SK-N-SH treated with all-trans-retinoic acid at 6 μM for 48 hours (cell line): ENCODE measurements around the gene RPTN.

Experiments
- ARNTL ChIP-seq: fragments of 450-650 bp; formaldehyde crosslinking; IDR thresholded peaks from 2 replicates; pipeline ENCODE4 v1.5.0; 2020; ENCODE audit warnings: low read depth, mild to moderate bottlenecking, moderate library complexity, borderline replicate concordance
- CREB5 ChIP-seq: fragments of 250-450 bp; sonication (Bioruptor Pico); IDR thresholded peaks from 2 replicates; pipeline ENCODE4 v1.5.1; 2020; ENCODE audit warnings: low read depth, mild to moderate bottlenecking, moderate library complexity
- ESRRG ChIP-seq: fragments of 250-450 bp; sonication (Bioruptor Pico); IDR thresholded peaks from 2 replicates; pipeline ENCODE4 v1.6.1; 2021; ENCODE audit warnings: mild to moderate bottlenecking
- ISL1 ChIP-seq: fragments of 250-450 bp; sonication (Bioruptor Pico); IDR thresholded peaks from 2 replicates; pipeline ENCODE4 v2.1.2; 2022; ENCODE audit warnings: mild to moderate bottlenecking, moderate library complexity
- PATZ1 ChIP-seq: fragments of 250-450 bp; sonication (Bioruptor Pico); IDR thresholded peaks from 2 replicates; pipeline ENCODE4 v1.8.0; 2020; ENCODE audit warnings: mild to moderate bottlenecking, moderate library complexity, borderline replicate concordance
- POU6F1 ChIP-seq: fragments of 250-450 bp; sonication (Bioruptor Pico); IDR thresholded peaks from 2 replicates; pipeline ENCODE4 v1.8.0; 2021; ENCODE audit warnings: low read depth, mild to moderate bottlenecking, moderate library complexity, borderline replicate concordance
- RARB ChIP-seq: fragments of 250-450 bp; sonication (Bioruptor Pico); IDR thresholded peaks from 2 replicates; pipeline ENCODE4 v1.8.0; 2021; ENCODE audit warnings: mild to moderate bottlenecking, moderate library complexity
- TCF4 ChIP-seq: fragments of 250-450 bp; sonication (Bioruptor Pico); IDR thresholded peaks from 2 replicates; pipeline ENCODE4 v1.8.0; 2021; ENCODE audit warnings: mild to moderate bottlenecking, moderate library complexity, borderline replicate concordance
- TOX ChIP-seq: fragments of 250-450 bp; sonication (Bioruptor Pico); IDR thresholded peaks from 2 replicates; pipeline ENCODE4 v1.8.0; 2021; ENCODE audit warnings: mild to moderate bottlenecking, moderate library complexity, borderline replicate concordance
- ZC3H10 ChIP-seq: fragments of 250-450 bp; sonication (Bioruptor Pico); IDR thresholded peaks from 2 replicates; pipeline ENCODE4 v1.5.1; 2021; ENCODE audit warnings: mild to moderate bottlenecking, moderate library complexity
- ZNF70 ChIP-seq: fragments of 450-650 bp; formaldehyde crosslinking; IDR thresholded peaks from 2 replicates; pipeline ENCODE4 v1.5.0; 2020; ENCODE audit warnings: mild to moderate bottlenecking, moderate library complexity

GRCh38 chr1:152188673-152189591 is 29.9 kb upstream of the RPTN start:
- TF ChIP-seq ZC3H10 (CRISPR knock-in tag) (no peak), CREB5 (no peak), TCF4 (no peak), POU6F1 (no peak), PATZ1 (CRISPR knock-in tag) (no peak), ESRRG (CRISPR knock-in tag) (no peak), ARNTL (CRISPR knock-in tag) (no peak), TOX (CRISPR knock-in tag) (no peak), RARB (no peak), ISL1 (CRISPR knock-in tag) (no peak), ZNF70 (no peak)
